PC-3 (cell line): Measurements from ENCODE around the gene TCF20. TPM values are rescaled to one million over a fixed set of nuclear protein-coding genes. Genes with fewer than 3 reads are reported as not detected.

Experiments
- ATAC-seq: fragments of 200-7000 bp; cut with Tn5 transposase; 2 replicates; pipeline ENCODE4 v1.9.1; 2020; ENCODE audit warnings: mild to moderate bottlenecking, moderate library complexity
- BruUV-seq: library from RNA; stranded (reverse); fragments of 400-500 nt; replicated peaks from 2 replicates; lab custom pipeline; 2021; lab: Mats Ljungman, UMichigan
- CTCF ChIA-PET: fragments of 300-600 bp; sonication (Branson Sonifier 250); formaldehyde crosslinking; loops from one replicate; lab custom pipeline; 2022; ENCODE audit warnings: antibody characterized with exemption; lab: Charles Lee
- POLR2A ChIA-PET: fragments of 300-600 bp; sonication (Branson Sonifier 250); formaldehyde crosslinking; loops from one replicate; lab custom pipeline; 2022; ENCODE audit warnings: antibody characterized with exemption; ENCODE audit not compliant: unreplicated experiment; lab: Charles Lee
- DNase-seq: peaks from one replicate; pipeline ENCODE4 v3.0.0-alpha.2; 2015
- H2AFZ ChIP-seq: fragments of 300-600 bp; sonication (generic); 2 replicates; pipeline ENCODE4 v1.6.0; 2016; ENCODE audit warnings: antibody characterized with exemption, low read length
- H3F3A ChIP-seq: fragments of 300-600 bp; sonication (generic); one replicate; pipeline ENCODE4 v1.6.0; 2017; ENCODE audit warnings: antibody characterized with exemption, low read length, control low read depth, mild to moderate bottlenecking; ENCODE audit not compliant: unreplicated experiment
- H3K27ac ChIP-seq: fragments of 300-600 bp; sonication (generic); 2 replicates; pipeline ENCODE4 v1.5.1; 2016; ENCODE audit warnings: mild to moderate bottlenecking, low read length
- H3K27me3 ChIP-seq: fragments of 300-600 bp; sonication (generic); 2 replicates; pipeline ENCODE4 v1.6.1; 2016; ENCODE audit warnings: low read length, mixed read lengths
- H3K36me3 ChIP-seq: fragments of 300-600 bp; sonication (generic); 2 replicates; pipeline ENCODE4 v1.6.1; 2016; ENCODE audit warnings: low read depth, mixed run types, low read length, mixed read lengths
- H3K4me1 ChIP-seq: fragments of 300-600 bp; sonication (generic); 2 replicates; pipeline ENCODE4 v1.5.1; 2016; ENCODE audit warnings: low read length; ENCODE audit not compliant: insufficient read depth
- H3K4me2 ChIP-seq: fragments of 300-600 bp; sonication (generic); 2 replicates; pipeline ENCODE4 v1.6.0; 2016; ENCODE audit warnings: low read length
- H3K4me3 ChIP-seq: fragments of 300-600 bp; sonication (generic); 2 replicates; pipeline ENCODE4 v1.5.1; 2016; ENCODE audit warnings: mild to moderate bottlenecking, low read length, mixed read lengths
- H3K79me2 ChIP-seq: fragments of 300-600 bp; sonication (generic); 2 replicates; pipeline ENCODE4 v1.6.1; 2017; ENCODE audit warnings: low read length, mixed read lengths
- H3K9ac ChIP-seq: fragments of 300-600 bp; sonication (generic); 2 replicates; pipeline ENCODE4 v1.6.0; 2016; ENCODE audit warnings: mild to moderate bottlenecking, low read length
- H3K9me2 ChIP-seq: fragments of 300-600 bp; sonication (generic); replicated peaks from 2 replicates; pipeline ENCODE4 v1.6.1; 2016; ENCODE audit warnings: mixed run types, low read length, mixed read lengths
- H3K9me3 ChIP-seq: fragments of 300-600 bp; sonication (generic); 2 replicates; pipeline ENCODE4 v1.6.1; 2016; ENCODE audit warnings: low read length, mixed read lengths
- H4K20me1 ChIP-seq: fragments of 300-600 bp; sonication (generic); 2 replicates; pipeline ENCODE4 v1.6.1; 2016; ENCODE audit warnings: low read length, mixed read lengths
- EZH2 ChIP-seq: fragments of 300-600 bp; sonication (generic); IDR thresholded peaks from one replicate; pipeline ENCODE4 v1.6.1; 2017; ENCODE audit warnings: antibody characterized with exemption, mild to moderate bottlenecking, low read length; ENCODE audit not compliant: unreplicated experiment
- EZH2phosphoT487 ChIP-seq: fragments of 300-600 bp; sonication (generic); IDR thresholded peaks from 2 replicates; pipeline ENCODE4 v1.6.1; 2018; ENCODE audit warnings: mild to moderate bottlenecking, antibody characterized with exemption, low read length, borderline replicate concordance
- intact Hi-C: fragments of 100-400 bp; cut with micrococcal nuclease; formaldehyde crosslinking; loops from 2 replicates; pipeline ENCODE4 v1.9.0; 2023
- total RNA-seq: library from RNA; depleted of rRNA; stranded (reverse); fragments of >200 nt; gene quantifications from 2 replicates; pipeline ENCODE4 v1.2.3, GENCODE V29; 2014
- TF ChIP-seq, protein P1 (sequence below): fragments of 300-600 bp; sonication (generic); conservative IDR thresholded peaks from 2 replicates; pipeline ENCODE4 v1.5.1; 2017; ENCODE audit warnings: antibody characterized with exemption, low read depth, mild to moderate bottlenecking, low read length

The TCF20 gene
- total RNA-seq, 1 experiment from 2014 or later: 36.0 TPM

GRCh38 chr22:42279425-42280020, 9.1 kb upstream of the TCF20 start:
- Histone ChIP-seq H3F3A (no peaks in the 10 kb centered on the region), H4K20me1 (no peaks in the 10 kb centered on the region), H3K4me3 (no peak overlapping the region), H3K9ac (no peak overlapping the region), H3K79me2 (no peaks in the 10 kb centered on the region), H3K4me1 (no peaks in the 10 kb centered on the region), H3K9me3 (no peaks in the 10 kb centered on the region), H3K9me2 (no peaks in the 10 kb centered on the region), H3K36me3 (no peaks in the 10 kb centered on the region), H2AFZ (no peak overlapping the region), H3K27me3 (no peaks in the 10 kb centered on the region), H3K27ac (no peak overlapping the region), H3K4me2 (no peak overlapping the region)
- DNase-seq: peak; percentile 11
- BruUV-seq: no TSS peak
- intact Hi-C loops: no loop called here
- no peak for TF ChIP-seq EZH2phosphoT487
- TF ChIP-seq, protein P1, sequence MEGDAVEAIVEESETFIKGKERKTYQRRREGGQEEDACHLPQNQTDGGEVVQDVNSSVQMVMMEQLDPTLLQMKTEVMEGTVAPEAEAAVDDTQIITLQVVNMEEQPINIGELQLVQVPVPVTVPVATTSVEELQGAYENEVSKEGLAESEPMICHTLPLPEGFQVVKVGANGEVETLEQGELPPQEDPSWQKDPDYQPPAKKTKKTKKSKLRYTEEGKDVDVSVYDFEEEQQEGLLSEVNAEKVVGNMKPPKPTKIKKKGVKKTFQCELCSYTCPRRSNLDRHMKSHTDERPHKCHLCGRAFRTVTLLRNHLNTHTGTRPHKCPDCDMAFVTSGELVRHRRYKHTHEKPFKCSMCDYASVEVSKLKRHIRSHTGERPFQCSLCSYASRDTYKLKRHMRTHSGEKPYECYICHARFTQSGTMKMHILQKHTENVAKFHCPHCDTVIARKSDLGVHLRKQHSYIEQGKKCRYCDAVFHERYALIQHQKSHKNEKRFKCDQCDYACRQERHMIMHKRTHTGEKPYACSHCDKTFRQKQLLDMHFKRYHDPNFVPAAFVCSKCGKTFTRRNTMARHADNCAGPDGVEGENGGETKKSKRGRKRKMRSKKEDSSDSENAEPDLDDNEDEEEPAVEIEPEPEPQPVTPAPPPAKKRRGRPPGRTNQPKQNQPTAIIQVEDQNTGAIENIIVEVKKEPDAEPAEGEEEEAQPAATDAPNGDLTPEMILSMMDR: no peak
- no peak for TF ChIP-seq EZH2
- CTCF ChIA-PET: no interaction called here
- POLR2A ChIA-PET: no interaction called here
- no peak for ATAC-seq

DNA sequence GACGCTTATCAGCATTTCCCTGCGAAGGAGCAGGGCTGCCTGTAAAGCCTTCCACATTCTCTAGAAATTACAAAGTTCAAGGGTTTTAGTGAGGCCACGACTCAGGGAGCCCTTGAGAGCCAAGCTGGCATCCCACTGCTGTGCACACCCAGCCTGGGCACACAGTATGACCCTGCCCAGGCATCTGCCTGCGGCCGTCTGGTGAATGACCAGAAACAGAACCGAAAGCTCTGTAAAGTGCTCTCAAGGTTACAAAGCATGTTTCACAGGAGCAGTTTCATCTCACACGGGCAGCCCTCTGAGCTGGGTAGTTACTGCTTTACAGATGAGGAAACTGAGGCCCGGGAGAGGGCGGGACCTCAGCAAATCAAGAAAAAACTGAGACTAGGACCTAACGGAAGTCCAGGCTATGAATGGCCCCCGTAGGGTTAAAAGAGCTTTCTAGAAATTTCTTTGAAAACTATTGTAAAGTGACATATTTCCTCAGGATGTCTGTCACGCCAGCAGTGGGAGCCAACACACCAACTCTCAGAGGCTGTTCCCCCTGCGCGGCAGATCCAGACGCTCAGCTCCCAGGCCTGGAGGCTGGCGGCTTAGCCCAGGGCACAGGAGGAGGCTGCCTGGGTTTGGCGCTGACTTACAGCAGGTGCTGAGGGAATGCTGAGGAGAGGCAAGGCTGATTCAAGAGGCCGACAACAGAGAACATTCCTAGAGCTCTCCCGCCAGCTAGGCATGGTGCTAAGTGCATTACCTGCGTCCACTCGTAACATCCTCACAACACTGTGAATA, 7.7 kb upstream of the TCF20 start:
- no peak overlapping the region for H3K4me3 ChIP-seq
- H3K4me1 ChIP-seq: no peaks in the 10 kb centered on the region
- BruUV-seq: no TSS peak
- no peak overlapping the region for H2AFZ ChIP-seq
- no peaks in the 10 kb centered on the region for H3F3A ChIP-seq
- H3K27me3 ChIP-seq: no peaks in the 10 kb centered on the region
- no peak overlapping the region for H3K27ac ChIP-seq
- no peaks in the 10 kb centered on the region for H3K9me3 ChIP-seq
- CTCF ChIA-PET: no interaction called here
- no peak for TF ChIP-seq EZH2
- TF ChIP-seq, protein P1: no peak
- H3K9ac ChIP-seq: no peak overlapping the region
- H3K9me2 ChIP-seq: no peaks in the 10 kb centered on the region
- ATAC-seq (no peak), DNase-seq (no peak)
- H3K36me3 ChIP-seq: no peaks in the 10 kb centered on the region
- POLR2A ChIA-PET: no interaction called here
- H3K4me2 ChIP-seq: no peak overlapping the region
- H4K20me1 ChIP-seq: no peaks in the 10 kb centered on the region
- no peaks in the 10 kb centered on the region for H3K79me2 ChIP-seq
- intact Hi-C loops: no loop called here

DNA sequence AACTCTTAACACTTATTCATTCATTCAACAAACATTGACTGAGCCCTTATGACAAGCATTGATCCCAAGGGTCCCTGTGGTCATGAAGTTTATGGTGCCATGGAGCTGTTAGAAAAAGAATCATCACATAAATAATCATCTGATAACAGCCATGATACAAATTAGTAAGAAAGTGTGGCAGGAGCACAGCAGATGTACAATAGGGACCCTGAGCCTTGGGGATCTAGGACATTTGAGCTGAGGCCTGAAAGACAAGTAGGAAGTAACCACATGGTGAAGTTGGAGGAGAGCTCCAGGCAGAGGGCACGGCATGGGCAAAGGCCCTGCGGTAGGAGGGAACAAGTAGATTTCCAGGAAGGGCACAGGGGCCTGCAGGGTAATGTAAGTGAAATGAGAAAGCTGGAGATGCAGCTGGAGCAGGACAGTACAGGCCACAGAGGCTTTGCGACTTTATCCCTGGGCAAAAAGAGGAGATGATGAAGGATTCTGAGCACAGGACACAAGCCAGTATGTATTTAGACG, 6.8 kb upstream of the TCF20 start:
- H3K9ac ChIP-seq: no peak overlapping the region
- H3K9me3 ChIP-seq: no peaks in the 10 kb centered on the region
- DNase-seq (no peak), ATAC-seq (no peak)
- no peaks in the 10 kb centered on the region for H3K9me2 ChIP-seq
- no peak overlapping the region for H3K4me2 ChIP-seq
- CTCF ChIA-PET: no interaction called here
- no peaks in the 10 kb centered on the region for H3K27me3 ChIP-seq
- BruUV-seq: no TSS peak
- no peaks in the 10 kb centered on the region for H3F3A ChIP-seq
- H3K79me2 ChIP-seq: no peaks in the 10 kb centered on the region
- no peaks in the 10 kb centered on the region for H4K20me1 ChIP-seq
- H3K4me3 ChIP-seq: no peak overlapping the region
- no peaks in the 10 kb centered on the region for H3K4me1 ChIP-seq
- POLR2A ChIA-PET: no interaction called here
- H3K36me3 ChIP-seq: no peaks in the 10 kb centered on the region
- H3K27ac ChIP-seq: no peak overlapping the region
- TF ChIP-seq EZH2 (no peak), EZH2phosphoT487 (no peak)
- TF ChIP-seq, protein P1: no peak
- H2AFZ ChIP-seq: no peak overlapping the region
- intact Hi-C loops: no loop called here
